ENCODE results near the gene OTOP3.

The OTOP3 gene

GRCh38 chr17:74943808-74944522 is 8.3 kb downstream of the OTOP3 start:
- TF ChIP-seq CTCF (IDR thresholded peaks at IDR 0.05): no peak
- no peak for TF ChIP-seq ZFX (IDR thresholded peaks at IDR 0.05; ENCODE audit: borderline replicate concordance)

GRCh38 chr17:74945543-74945942 is 9.8 kb downstream of the OTOP3 start:
- TF ChIP-seq CTCF (IDR thresholded peaks at IDR 0.05) (no peak), ZFX (IDR thresholded peaks at IDR 0.05; ENCODE audit: borderline replicate concordance) (no peak)
- no peak overlapping the region for H3K27ac ChIP-seq

More at GRCh38 chr17:74943808-74944522, 8.3 kb downstream of the OTOP3 start:
- H3K27ac ChIP-seq: no peak overlapping the region

GRCh38 chr17:74946641-74947040 is 10.9 kb downstream of the OTOP3 start:
- TF ChIP-seq ZFX (IDR thresholded peaks at IDR 0.05; ENCODE audit: borderline replicate concordance) (no peak), CTCF (IDR thresholded peaks at IDR 0.05) (no peak)
- H3K27ac ChIP-seq: no peak overlapping the region

GRCh38 chr17:74947041-74947754 is 11.5 kb downstream of the OTOP3 start:
- no peak for TF ChIP-seq ZFX (IDR thresholded peaks at IDR 0.05; ENCODE audit: borderline replicate concordance)
- no peak for TF ChIP-seq CTCF (IDR thresholded peaks at IDR 0.05)
- H3K27ac ChIP-seq: no peak overlapping the region

DNA sequence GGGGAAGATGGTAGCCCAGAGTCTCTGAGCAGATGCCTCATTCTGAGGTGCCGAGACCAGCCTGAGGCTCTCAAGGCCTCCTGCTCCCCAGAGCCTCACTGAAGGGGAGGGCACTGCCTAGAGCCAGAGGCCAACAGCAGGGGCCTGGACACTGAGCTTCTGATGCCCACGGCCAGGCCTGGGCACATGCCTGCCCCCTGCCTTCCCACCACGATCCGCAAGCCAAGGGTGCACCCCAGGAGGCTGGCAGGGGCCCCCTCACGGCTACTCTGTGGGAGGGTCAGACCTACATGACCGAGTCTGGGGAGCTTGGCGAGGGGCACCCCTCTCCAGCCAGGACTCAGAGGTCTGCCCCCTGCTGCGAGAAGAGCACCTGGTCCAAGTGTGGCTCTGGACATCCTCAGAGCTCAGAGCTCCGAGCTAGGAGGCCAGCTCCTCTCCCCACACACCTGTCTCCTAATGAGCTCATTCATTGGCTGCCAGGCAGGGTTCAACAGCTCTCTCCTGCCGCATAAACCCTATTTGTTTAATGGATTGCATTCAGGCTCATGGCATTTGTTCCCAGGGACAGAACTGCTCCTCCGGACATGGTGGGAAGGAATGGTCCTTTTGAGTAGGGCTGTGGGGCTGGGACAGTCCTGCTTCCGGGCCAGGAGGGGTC is 13.9 kb downstream of the OTOP3 start:
- no peak overlapping the region for H3K27ac ChIP-seq
- TF ChIP-seq ZFX (IDR thresholded peaks at IDR 0.05; ENCODE audit: borderline replicate concordance) (no peak), CTCF (IDR thresholded peaks at IDR 0.05) (no peak)

- TF ChIP-seq CTCF (IDR thresholded peaks at IDR 0.05) (no peak), ZFX (IDR thresholded peaks at IDR 0.05; ENCODE audit: borderline replicate concordance) (no peak)
- no peak overlapping the region for H3K27ac ChIP-seq
Observed at GRCh38 chr17:74950207-74950606, 14.5 kb downstream of the OTOP3 start.

- H3K27ac ChIP-seq: no peak overlapping the region
- no peak for TF ChIP-seq ZFX (IDR thresholded peaks at IDR 0.05; ENCODE audit: borderline replicate concordance)
- no peak for TF ChIP-seq CTCF (IDR thresholded peaks at IDR 0.05)
Observed at GRCh38 chr17:74951065-74951464, 15.4 kb downstream of the OTOP3 start.
